Measurements from ENCODE around the gene RASL11A.

DNA sequence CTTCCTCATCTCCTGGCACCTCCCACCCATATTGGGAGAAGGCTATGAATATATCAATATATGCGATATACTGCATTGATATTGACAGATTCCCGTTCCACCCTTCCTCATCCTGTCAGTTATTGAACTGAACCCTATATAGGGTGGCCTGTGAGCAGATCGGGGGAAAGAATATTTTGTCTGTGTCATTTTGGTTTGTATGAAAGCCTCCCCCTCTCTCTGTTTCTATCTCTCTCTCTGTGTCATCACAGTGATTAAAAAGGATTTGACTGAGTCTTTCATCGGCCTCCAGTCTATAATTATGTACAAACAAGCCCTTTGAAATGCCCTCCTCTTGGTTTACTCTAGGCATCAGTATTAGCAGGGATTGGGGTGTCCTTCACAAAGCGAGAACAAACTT lies 35.7 kb downstream of the RASL11A start:
- TF ChIP-seq, protein P1, sequence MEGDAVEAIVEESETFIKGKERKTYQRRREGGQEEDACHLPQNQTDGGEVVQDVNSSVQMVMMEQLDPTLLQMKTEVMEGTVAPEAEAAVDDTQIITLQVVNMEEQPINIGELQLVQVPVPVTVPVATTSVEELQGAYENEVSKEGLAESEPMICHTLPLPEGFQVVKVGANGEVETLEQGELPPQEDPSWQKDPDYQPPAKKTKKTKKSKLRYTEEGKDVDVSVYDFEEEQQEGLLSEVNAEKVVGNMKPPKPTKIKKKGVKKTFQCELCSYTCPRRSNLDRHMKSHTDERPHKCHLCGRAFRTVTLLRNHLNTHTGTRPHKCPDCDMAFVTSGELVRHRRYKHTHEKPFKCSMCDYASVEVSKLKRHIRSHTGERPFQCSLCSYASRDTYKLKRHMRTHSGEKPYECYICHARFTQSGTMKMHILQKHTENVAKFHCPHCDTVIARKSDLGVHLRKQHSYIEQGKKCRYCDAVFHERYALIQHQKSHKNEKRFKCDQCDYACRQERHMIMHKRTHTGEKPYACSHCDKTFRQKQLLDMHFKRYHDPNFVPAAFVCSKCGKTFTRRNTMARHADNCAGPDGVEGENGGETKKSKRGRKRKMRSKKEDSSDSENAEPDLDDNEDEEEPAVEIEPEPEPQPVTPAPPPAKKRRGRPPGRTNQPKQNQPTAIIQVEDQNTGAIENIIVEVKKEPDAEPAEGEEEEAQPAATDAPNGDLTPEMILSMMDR (IDR thresholded peaks at IDR 0.05), result no peak
- TF ChIP-seq POLR2AphosphoS5 (IDR thresholded peaks at IDR 0.05), result no peak
- TF ChIP-seq EP300 (IDR thresholded peaks at IDR 0.05), result no peak
- TF ChIP-seq POLR2A (IDR thresholded peaks at IDR 0.05), result no peak
